Esophagus squamous epithelium (tissue), 4 donors: ENCODE data around the gene TMEM271.

ENCODE experiments used
- CTCF ChIP-seq, 6 experiments: fragments of 450-650 bp in 4 of 6; fragments of 200-600 bp in 2 of 6; sonication (generic) in 2 of 6; IDR thresholded peaks; one replicate each; pipeline ENCODE4 v1.5.1; 2016 to 2019; ENCODE audit warnings: antibody characterized with exemption in 6 of 6, mild to moderate bottlenecking in 4 of 6, moderate library complexity in 4 of 6
- POLR2A ChIP-seq, 4 donors: fragments of 450-650 bp; IDR thresholded peaks; one replicate each; pipeline ENCODE4 v1.6.1; 2017; ENCODE audit warnings: antibody characterized with exemption in 4 of 4, mild to moderate bottlenecking in 4 of 4, moderate library complexity in 3 of 4

- TF ChIP-seq POLR2A (IDR thresholded peaks at IDR 0.05) (no peak), CTCF (IDR thresholded peaks at IDR 0.05) (no peak)
Observed at GRCh38 chr4:605702-606425, 29.8 kb upstream of the TMEM271 start.
